GM18951 (cell line): ENCODE measurements around the gene LMO1.

ENCODE experiments used
- POLR2A ChIP-seq: IDR thresholded peaks from 4 replicates; pipeline ENCODE4 v1.6.1; 2011; ENCODE audit warnings: mild to moderate bottlenecking; ENCODE audit not compliant: insufficient read length, insufficient read depth; ENCODE audit errors: extremely low read depth
- in situ Hi-C: fragments of 300-500 bp; cut with MboI; formaldehyde crosslinking; loops from one replicate; pipeline ENCODE4 v1.12.0; 2022; ENCODE audit warnings: low sequenced_read_pairs, mixed read lengths, inconsistent platforms; ENCODE audit not compliant: unreplicated experiment

The LMO1 gene

DNA sequence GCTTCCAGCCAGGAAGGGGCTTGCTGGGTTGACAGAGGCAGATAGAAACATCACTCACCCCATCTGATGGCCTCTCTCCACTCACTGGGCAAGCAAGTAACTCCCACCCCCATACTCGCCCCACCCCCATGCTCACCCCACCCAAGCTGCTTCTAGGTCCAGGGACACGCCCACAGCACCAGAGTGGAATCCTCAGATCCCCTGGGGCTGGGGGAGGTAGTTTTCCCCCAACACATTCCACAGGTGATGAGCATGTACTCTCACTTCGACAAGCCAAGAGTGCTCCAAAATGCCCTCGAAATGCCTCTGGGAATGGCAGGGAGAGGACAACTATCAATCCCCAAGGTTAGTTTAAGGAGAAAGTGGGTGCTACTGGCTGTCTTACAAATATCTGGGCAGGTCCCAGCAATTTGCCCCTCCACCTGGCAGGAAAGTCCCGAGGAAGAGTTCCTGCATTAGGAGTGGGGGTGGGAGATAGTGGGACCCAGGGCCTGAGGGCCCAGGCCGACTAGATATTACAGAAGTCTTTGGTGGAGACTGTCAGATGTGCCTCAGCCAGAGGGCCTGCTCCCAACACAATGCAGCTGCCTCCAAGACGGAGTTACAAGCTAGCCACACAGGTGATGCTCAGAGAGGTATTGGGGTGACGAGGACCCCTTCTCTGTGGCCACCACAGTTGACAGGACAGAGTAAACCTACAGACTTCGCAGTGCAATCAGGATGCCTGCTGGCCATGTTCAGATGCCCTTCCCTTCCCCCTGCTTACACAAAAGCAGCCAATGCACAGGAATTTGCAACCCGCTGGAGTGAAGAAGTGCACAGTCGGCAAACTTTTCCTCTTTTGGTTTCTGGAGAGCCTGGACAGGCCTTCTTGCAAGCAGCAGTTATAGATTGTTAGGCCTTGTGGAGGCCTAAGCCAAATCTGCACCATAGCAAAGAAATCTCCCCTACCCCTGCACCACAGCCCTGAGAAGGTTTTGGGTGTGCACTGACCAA, 2.9 kb upstream of the LMO1 start:
- in situ Hi-C loops: no loop called here
- TF ChIP-seq POLR2A: no peak

DNA sequence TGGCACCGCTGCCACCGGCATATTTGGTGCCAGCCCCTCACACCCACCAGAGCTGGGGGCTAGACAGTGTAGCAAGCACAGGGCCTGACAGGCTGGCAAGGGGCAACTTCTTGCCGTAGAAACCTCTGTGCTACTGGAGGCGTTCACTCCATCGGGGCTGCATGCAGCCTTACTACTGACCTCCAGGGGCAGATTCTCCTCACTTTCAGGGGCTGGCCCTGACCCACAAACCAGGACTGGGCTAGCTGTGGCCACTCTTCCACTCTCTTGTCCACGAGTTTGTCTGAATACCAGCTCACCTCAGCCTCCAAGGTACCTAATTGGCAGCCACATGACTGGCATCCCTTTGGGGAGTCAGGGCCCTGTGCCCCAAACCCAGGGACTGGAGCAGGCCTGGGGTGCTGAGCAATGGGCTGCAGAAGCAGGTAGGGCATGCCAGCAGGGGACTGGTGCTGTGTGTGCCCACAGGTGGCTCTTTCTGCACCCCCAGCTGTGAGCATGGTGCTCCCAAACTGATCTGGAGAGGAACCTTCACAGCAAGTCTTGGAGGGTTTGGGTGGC, 2.1 kb upstream of the LMO1 start:
- in situ Hi-C loops: no loop called here
- TF ChIP-seq POLR2A: no peak

DNA sequence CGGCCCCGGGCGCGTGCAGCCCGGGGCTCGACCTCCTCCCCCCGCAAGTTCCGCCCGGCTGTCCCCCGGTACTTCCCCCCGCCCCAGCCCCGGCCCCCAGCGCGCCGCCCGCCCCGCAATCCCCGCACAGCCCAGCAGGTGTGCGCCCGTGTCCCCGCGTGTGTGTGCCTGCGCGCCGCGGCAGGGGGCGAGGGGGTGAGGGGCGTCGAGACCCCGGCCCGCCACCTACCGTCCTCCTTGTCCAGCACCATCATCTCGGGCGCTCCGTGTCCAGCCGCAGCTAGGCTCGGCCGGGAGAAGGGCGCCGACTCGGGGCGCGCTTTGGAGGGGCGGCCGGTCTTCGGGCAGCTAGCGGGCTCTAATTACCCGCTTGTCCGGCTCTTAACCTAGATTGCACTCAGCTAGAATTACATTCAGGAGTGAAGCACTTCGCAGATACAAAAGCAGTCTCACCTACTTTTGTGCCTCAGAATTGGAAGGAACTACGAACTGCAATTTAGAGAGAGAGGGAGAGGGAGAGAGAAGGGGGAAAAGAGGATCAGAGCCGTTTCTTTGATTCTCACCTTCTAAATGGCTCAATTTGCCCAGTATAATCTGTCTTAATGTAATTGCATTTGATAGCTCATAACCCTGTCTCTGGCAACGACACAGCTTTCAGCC, 439 bp downstream of the LMO1 start:
- no peak for TF ChIP-seq POLR2A
- in situ Hi-C loops: no loop called here

DNA sequence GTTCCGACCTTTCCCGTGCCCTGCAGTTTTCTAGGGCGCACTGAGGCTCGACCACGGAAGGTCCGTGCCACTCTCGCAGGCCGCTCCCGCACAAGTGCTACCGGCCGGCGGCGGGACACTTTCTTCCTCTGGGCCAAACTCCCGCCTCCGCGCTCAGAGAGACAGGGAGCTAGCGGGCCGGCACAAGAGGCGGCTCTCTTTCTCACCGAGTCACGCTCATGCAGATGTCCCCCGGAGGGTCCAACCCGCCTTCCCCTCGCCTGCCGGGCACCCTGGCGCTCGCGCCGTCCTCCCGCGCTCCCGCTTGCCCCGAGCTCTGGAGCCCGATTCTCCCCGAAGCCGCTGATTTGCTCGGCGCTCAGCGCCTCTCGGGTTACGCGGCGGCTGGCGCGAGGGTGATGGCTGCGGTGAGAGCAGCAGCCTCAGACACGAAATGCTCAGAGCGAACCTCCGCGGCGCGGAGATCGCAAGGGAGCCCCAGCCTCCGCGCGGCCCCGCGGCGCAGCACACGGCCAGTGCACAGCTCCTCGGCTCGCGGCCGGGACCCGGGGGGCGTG, 1.0 kb downstream of the LMO1 start:
- TF ChIP-seq POLR2A: no peak
- in situ Hi-C loops: no loop called here

DNA sequence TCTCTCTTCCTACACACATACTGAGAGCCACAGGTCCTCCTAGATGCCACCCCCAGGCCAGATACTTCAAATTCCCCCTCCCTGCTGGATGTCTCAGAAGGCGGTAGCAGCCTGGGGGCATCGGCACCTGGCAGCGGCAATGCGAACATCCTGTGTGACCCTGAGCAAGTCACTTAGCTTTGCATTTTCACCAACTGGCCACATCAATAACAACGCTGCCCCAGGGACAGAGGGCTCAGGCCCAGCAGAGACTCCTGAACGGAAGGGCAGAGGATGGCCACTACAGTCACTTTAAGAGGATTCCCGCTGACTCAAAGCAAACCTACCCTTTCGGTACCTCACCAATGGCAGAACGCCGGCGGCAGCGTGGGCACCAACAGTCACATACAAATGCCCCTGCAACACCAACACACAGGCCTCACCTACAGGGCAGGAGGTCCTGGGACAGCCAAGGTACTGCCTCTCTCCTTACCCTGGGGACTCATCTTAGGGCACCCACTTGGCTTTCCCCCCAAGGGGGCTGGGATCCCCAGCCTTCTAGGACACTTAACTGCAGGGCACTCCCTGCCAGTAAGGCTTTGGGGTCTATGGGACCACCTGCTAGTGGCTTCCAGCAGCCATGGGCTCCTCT, 1.6 kb downstream of the LMO1 start:
- TF ChIP-seq POLR2A: no peak
- in situ Hi-C loops: no loop called here

DNA sequence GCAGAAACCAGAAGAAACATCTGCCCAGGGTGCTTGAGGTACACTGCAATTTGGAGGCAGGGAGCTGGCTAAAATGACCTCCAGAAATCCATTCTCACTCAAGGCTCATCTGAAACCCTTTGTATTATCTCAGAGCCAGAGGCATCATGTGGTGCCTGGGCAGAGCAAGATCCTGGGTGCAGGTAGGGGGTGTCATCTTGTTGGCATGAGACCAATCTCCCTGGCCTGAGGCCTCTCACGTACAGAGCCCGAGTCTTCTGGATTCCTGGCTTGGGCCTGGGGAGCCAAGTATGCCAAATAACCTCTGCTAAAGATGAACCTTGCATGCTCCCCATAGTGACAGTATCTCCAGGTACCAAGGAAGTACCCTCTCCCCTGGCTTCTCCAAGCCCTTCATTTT, 2.4 kb downstream of the LMO1 start:
- in situ Hi-C loops: no loop called here
- TF ChIP-seq POLR2A: no peak

DNA sequence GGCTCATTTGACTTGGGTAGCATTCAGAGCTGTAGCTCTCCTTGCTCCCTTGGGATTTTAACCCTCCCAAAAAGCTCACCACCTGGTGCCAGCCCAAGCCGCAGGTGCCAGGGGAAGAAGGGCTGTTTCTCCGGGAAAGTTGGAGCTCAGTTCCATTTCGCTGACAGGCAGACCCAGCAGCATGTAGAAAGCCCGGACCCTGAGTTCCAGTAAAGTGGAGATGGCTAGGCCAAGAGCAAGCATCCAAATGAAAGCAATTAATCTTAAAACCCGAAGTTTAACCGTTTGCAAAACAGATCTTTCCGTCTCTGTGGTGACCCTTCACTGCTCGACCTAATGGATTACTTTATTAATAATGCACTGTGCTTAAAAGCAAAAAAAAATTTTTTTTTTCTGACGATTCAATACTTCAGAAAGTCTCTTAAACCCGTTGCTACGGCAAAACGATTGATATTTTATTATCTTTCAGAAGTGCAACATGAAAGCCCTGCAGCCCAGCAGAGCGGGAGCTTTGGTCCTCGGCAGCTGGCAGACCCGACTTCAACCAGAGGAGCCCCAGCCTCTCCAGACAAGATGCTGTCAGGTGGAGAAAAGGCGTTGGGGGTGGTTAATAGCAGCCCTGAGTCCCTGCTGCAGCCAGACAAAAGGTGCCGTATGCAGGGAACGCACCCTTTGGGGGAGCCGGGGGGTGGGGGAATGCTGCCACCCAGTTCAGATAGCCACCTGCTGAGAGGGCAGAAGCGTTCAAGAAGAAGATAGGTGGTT, 3.3 kb downstream of the LMO1 start:
- in situ Hi-C loops: no loop called here
- TF ChIP-seq POLR2A: no peak

DNA sequence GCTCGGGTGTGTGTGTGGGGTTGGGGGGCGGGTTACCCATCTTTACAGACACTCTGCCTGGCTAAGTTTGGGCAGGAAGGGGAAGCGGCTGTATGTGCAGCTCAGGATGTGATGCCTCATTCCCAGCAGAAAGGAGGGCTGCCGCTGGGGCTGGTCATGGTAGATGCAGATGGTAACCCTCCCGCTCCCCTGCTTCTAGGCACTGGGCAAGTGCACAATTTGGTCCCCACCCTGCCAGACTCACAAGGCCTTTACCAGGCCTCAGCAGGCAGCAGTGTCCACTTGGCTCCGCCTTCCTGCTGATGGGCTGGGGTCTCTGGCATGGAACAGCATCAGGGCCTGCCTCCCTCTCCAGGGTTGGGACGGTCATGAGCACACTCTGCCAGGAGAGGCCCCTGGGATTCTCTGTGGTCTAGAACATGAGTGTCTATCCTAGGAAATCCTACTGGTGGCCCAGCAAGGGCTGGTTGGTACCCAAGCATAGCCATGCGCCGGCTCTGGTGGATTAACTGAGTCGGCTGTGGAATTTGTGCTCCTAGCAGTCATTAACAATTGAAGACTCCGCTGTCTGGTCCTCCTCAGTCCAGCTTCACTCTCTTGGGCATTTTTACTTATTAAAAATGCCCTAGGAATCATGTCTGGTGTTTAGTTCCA, 4.2 kb downstream of the LMO1 start:
- TF ChIP-seq POLR2A: no peak
- in situ Hi-C loops: no loop called here

DNA sequence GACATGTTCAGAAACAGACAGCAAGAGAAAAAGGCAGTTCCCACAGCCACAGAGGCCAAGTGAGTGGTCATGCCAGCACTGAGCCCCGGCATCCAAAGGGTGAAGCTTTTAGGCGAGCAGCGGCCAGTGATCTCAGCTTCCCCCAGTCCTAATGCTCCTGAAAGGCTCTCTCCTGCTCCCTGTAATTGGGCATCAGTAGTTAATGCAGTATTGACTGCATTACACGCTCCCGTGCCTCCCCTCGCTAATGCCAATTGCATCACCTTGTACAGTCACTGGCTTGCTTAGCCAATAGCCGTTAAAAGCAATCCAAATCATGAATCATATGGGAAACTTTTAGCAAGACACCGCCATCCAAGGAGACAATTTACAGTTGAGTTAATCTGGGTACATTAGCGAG, 4.9 kb downstream of the LMO1 start:
- TF ChIP-seq POLR2A: no peak
- in situ Hi-C loops: no loop called here

DNA sequence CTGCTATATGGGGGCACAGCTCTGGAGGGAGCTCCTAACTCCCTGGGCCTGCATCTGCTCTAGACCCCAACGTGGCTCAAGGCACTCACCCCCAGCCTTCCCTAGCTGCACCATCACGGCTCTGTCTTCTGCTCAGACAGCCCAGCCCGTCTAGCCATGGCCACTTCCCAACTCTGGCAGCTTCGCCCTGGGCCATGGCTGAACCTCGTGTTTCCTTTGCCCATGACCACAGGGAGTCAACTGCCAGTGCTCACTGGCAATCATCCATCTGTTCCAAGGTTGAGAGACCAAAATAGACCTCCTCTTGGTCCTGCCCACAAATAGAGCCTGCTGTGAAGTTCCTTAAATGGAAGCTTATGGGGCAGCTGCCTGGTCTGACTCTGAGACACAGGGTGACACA, 5.4 kb downstream of the LMO1 start:
- in situ Hi-C loops: no loop called here
- no peak for TF ChIP-seq POLR2A

DNA sequence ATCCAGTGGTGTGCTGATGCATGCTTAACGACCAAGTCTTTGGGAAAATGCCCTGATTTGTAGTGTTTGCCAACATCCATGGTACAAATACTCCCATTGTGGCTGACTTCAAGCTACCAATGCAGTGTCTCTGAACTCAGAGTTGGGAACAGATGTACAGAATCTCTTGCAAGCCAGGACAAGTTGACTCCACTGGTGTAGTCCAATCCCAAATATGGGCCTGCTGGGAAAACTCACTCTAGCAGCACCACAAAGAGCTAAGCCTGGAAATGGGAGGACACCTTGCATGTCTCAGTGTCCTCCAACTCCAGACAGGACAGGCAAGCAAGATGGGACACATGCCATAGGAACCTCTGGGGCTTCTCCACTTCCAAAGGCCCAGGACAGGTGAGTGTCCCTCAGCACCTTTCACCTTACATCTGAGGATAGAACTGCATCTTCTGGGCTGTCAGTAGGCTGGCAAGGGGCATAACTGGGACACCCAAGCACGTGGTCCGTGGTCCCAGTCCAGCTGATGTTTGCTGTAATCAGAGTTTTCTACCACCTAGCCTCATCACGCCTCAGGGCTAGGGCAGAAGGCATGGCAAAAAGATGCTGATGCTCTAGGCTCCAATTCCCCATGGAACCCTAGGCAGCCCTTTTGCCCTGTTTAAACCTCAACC, 6.5 kb downstream of the LMO1 start:
- no peak for TF ChIP-seq POLR2A
- in situ Hi-C loops: no loop called here
